ENCODE data around the gene PINK1. TPM values are rescaled to one million over a fixed set of nuclear protein-coding genes. Genes with fewer than 3 reads are reported as not detected.
A peak's percentile ranks its signal among the peaks of the same experiment; 100 is the strongest.
"Not testable (repeated sequence)": the region's sequence is repeated elsewhere in the genome, so short reads cannot be mapped to it uniquely, and the experiment has no call there.

PINK1 gene
- 6.1 and 6.7 TPM in 2 replicates for total RNA-seq (2014; rRNA removed; shearing (Covaris generic))
- 5.2 and 5.6 TPM in 2 replicates for polyA plus RNA-seq (2014; cell fraction: nucleus; rRNA removed)

DNA sequence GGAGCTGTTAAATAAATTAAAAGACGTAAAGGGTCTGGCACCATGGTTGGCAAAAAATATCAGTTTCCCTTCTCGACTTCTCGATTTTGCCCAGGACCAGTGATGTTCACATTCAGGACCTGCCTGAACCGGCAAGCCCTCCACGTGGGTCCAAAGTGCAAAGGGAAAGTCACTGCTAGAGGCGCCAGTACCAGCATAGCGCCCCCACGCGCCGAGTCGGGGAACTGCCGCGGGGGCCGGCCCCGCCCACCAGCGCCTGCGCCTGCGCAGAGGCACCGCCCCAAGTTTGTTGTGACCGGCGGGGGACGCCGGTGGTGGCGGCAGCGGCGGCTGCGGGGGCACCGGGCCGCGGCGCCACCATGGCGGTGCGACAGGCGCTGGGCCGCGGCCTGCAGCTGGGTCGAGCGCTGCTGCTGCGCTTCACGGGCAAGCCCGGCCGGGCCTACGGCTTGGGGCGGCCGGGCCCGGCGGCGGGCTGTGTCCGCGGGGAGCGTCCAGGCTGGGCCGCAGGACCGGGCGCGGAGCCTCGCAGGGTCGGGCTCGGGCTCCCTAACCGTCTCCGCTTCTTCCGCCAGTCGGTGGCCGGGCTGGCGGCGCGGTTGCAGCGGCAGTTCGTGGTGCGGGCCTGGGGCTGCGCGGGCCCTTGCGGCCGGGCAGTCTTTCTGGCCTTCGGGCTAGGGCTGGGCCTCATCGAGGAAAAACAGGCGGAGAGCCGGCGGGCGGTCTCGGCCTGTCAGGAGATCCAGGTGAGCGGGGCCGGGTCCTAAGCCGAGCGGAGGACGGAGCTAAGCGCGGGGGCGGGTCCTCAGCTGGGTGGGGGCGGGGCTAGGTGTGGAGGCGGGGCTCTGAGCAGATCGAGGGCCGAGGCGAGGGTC lies at the start of gene PINK1:
Gene PINK1, plus strand, starts transcription at position 269 of the 875 bp plus-strand sequence. Its CDS starts 91 bp downstream, at position 360.
- peak; percentile 47 for DNase-seq (ENCODE audit: extremely low read depth, low read depth)

GRCh38 chr1:20584890-20585289 lies 48.4 kb upstream of the PINK1 start:
- no peak for DNase-seq (ENCODE audit: extremely low read depth, low read depth)

GRCh38 chr1:20586953-20587660 lies 46.2 kb upstream of the PINK1 start:
- no peak for DNase-seq (ENCODE audit: extremely low read depth, low read depth)

GRCh38 chr1:20587661-20588053 lies 45.6 kb upstream of the PINK1 start:
- peak; percentile 33 for DNase-seq (ENCODE audit: extremely low read depth, low read depth)

GRCh38 chr1:20588634-20589225 lies 44.5 kb upstream of the PINK1 start, which contains the start of gene CDA:
Gene CDA, plus strand, starts transcription at chr1:20589097. Its CDS starts 33 bp downstream, at chr1:20589130.
- DNase-seq (ENCODE audit: extremely low read depth, low read depth), result no peak

- no peak for DNase-seq (ENCODE audit: extremely low read depth, low read depth)
These were observed 43.7 kb upstream of the PINK1 start for GRCh38 chr1:20589331-20590278.

DNA sequence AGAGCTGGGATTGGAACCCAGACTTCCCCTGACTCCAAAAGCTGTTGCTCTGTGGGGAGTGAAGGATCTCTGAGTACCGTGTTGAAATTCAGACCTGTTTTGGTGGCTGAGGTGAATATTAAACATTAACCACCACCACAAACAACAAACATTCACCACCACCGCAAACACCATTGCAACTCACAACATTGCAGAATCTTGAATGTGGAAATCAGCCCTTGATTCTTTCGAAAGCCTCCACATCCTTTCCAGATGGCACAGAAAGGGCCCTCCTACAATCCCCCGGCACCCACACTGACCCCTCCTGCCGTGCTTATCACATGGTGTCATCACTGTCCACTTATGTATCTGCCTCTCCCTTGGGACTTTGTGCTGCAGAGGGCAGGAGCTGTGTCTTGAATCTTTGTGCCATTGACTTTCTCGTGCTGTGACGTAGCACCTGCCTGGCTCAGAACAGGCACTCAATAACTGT lies 42.9 kb upstream of the PINK1 start:
- DNase-seq (ENCODE audit: extremely low read depth, low read depth), result no peak

DNA sequence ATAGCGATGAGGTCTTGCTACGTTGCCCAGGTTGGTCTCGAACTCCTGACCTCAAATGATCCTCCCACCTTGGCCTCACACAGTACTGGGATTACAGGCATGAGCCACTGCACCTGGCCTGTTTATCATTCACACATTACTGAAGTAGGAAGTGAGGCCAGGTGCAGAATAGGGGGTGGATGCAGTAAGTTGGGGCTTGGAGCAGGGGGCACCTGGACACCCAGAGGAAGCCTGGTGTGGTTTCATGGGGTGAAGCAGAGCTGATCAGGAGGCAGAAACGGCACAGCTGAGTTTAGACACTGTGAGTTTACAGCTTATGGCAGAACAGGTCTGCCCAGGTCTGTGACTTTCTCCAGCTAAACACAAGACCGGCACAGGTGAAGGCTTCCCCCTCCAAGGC lies 39.5 kb upstream of the PINK1 start:
- DNase-seq (ENCODE audit: extremely low read depth, low read depth), result no peak

DNA sequence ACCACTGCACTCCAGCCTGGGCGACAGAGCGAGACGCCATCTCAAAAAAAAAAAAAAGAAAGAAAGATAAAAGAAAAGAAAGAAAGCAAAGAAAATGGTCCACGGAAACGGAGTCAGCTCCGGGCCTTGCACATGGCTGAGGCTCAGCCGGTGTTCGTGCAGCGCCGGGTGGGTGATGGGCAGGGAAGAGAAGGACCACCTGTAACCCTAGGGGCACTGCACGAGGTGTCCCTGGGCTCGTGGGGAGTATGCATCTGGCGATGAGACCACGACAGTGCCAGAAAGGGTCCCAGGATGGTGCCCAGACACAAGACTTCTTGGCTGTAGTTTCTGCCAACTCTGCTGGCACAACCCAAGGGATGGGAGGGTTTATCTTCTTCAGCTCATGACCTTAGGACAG lies 38.5 kb upstream of the PINK1 start:
- no peak for DNase-seq (ENCODE audit: extremely low read depth, low read depth)

- no peak for DNase-seq (ENCODE audit: extremely low read depth, low read depth)
These were observed 37.2 kb upstream of the PINK1 start for GRCh38 chr1:20596106-20596505.

DNA sequence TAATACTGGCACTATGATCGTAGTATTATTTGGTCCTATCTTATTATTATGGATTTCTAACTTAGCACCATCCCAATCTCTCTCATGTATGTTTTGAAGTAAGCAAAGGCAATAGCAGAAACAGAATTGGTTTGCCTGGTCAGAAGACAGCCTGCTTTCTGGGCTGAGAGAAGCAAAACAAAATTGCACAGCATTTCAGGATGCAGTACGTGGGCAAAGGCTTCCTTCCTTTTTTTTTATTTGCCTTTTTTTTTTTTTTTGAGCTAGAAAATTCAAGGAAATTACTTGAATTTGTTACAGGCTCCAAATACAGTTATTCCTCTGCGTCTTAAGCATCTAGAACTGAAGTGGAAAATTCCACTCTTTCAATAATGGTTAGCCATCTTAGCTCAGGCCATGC lies 35.6 kb upstream of the PINK1 start:
- DNase-seq (ENCODE audit: extremely low read depth, low read depth), result no peak

GRCh38 chr1:20600156-20600555 lies 33.1 kb upstream of the PINK1 start:
- no peak for DNase-seq (ENCODE audit: extremely low read depth, low read depth)

- no peak for DNase-seq (ENCODE audit: extremely low read depth, low read depth)
These were observed 32.0 kb upstream of the PINK1 start for GRCh38 chr1:20601129-20601825.

DNA sequence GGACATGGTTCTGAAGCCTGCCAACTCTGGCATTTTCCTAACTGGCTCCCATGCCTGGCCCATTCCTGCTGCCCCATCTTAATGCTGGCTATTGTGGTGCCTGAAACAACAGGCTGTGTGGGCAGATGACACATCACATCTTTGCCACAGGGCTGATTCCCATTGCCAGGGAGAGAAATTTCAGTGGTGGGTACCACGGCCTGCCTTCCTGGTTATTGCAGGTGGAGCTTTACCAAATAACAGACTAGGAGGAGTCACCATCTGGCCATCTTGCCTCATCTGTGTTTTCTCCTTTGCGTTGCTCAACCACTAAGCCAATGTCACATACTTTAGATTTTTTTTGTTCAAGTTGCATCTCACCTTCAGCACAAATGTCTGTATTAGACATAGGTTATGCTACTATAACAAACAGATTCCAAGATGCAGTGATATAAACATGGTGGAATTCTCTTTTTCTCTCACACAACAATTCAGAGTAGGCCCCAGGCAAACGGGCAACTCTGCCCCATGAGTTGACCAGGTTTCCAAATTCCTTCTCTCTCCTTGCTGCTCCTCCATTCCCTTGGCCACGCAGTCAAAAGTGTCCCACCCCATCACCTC lies 30.3 kb upstream of the PINK1 start:
- no peak for DNase-seq (ENCODE audit: extremely low read depth, low read depth)

DNA sequence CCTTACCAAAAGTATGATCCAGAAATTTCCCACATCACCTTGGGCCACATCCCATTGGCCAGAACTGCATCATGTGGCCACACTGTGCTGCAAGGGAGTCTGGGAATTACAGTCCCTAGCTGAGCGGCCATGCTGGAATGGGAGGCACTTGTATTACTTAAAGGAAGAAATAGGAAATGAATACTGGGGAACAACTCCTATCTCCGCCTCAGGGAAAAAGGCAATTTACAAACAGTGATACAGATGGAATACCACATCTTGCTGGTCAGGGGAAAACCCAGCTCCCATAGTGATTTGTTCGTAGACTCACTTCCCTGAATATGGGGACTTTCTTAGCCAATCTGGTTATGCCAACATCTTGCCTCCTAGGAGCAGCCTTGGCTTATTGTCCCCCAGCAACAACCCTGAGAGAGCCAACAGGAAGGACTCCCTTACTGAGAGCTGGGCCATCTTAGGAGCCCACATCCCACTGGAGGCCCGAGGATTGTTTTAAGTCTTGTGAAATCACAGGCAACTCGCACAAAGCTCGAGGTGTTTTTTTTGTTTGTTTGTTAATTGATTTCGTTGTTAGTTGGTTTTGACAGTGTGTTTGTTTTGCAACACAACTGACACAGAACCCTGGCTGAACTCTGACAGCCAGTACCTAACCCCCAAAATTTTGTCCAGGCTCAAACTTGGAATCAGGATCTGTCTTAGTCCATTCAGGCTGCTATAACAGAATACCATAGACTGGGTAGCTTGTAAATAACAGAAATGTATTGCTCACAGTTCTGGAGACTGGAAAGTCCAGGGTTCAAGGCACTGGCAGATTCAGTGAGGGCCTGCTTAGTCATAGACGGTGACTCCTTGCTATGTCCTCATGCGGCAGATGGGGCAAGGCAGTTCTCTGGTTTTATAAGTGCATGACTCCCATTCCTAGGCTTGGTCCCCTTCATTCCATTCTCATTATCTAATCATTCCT lies 29.5 kb upstream of the PINK1 start:
- no peak for DNase-seq (ENCODE audit: extremely low read depth, low read depth)

DNA sequence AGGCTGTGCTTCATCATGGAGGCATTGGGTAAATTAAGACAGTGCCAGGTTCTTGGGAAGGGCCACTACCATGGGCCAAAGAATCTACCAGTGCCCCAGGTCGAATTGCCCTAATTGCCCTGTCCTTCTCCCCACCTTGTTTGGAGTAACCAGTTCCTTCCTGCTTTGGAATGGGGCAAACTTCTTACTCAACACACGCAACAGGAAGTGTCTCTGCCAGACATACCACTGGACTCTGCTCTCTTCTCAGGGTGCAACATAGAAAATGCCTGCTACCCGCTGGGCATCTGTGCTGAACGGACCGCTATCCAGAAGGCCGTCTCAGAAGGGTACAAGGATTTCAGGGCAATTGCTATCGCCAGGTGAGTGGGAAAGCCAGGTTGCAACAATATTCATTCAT lies 28.6 kb upstream of the PINK1 start:
- no peak for DNase-seq (ENCODE audit: extremely low read depth, low read depth)

DNA sequence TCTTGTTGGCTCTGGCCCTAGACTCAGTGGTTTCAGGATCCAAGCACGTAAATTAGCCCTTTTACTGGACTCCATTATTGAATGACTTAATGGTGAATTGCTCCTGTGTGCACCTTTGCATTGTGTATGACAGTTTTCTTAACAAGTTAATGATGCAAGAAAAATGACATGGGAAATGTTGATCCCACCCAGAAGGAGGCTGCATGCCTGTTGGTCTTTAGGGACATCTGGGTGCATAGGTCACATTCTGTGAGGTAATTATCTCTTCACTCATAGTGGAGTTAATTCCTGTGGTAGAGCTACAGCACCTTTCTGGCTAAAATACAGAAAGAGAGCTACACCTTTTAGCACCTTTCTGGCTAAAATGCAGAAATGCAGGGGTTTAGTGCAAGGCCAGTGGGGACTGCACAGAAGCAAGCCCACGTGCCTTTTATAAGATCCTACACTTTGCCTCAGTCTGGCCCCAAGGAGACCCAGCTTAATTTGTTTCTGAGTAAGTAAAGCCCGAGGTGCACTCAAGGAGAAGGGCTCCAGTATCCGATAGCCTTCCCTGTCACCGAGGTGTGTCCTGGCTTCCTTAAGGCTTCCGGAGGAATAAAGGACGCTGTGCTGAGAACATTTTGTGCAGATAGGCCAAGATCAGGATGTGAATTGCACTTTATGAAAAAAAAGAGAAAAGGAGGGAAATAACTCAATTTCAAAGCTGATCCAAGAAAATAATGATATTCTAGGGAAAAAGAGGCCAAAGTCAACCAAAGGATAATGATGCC lies 26.3 kb upstream of the PINK1 start:
- DNase-seq (ENCODE audit: extremely low read depth, low read depth), result not testable (repeated sequence)
